SK-N-DZ (cell line): Measurements from ENCODE around the gene GGA1. TPM values are rescaled to one million over a fixed set of nuclear protein-coding genes. Genes with fewer than 3 reads are reported as not detected.

ENCODE experiments used
- DNase-seq: peaks from one replicate; pipeline ENCODE4 v3.0.0-alpha.2; 2015; ENCODE audit warnings: low spot score
- polyA plus RNA-seq, 2 experiments: library from polyadenylated mRNA; depleted of rRNA; stranded (reverse); fragments of >200 nt; gene quantifications; 2 replicates each; pipeline ENCODE4 v1.2.3, GENCODE V29; 2014

Gene GGA1, protein sequence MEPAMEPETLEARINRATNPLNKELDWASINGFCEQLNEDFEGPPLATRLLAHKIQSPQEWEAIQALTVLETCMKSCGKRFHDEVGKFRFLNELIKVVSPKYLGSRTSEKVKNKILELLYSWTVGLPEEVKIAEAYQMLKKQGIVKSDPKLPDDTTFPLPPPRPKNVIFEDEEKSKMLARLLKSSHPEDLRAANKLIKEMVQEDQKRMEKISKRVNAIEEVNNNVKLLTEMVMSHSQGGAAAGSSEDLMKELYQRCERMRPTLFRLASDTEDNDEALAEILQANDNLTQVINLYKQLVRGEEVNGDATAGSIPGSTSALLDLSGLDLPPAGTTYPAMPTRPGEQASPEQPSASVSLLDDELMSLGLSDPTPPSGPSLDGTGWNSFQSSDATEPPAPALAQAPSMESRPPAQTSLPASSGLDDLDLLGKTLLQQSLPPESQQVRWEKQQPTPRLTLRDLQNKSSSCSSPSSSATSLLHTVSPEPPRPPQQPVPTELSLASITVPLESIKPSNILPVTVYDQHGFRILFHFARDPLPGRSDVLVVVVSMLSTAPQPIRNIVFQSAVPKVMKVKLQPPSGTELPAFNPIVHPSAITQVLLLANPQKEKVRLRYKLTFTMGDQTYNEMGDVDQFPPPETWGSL
- 57.2 and 63.0 TPM in 2 replicates for polyA plus RNA-seq (2014; cell fraction: cytosol; rRNA removed)
- 150 and 184 TPM in 2 replicates for polyA plus RNA-seq (2014; cell fraction: nucleus; rRNA removed)

DNA sequence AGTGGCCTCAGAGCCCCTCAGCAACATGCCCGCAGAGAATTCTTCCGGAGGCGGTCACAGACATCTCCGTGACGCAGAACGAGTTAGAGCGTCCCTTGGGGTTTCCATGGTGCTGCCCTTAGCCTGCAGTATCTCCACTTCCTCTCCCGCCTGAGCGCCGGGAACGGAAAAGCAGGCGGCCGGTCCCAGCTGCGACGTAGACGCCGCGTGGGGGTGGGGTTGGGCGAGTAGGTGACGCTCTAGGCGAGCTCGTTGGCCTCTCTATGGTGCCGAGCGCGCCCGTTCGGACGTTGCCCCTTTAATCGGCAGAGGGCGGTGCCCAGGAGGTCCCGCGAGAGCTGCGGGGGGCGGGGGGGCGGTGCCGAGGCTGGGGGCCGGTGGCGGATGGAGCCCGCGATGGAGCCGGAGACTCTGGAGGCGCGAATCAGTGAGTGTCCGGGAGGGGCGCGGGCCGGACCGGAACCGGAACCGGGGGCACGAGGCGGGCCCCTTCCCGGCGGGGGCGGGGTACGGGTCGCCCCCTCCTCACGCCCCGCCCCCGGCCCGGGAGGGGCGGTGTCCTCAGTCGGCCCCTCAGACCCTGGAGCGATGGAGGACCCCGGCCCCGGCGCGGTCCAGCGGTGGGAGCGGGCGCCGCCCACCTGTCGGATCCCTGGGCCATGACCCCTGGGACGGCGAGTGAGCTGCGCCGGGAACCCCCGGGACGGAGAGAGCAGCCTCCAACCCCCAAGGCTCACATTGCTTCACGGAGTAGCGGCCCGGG is at the start of gene GGA1:
GGA1 (plus strand) TSS at position 358 of the 763 bp plus-strand sequence; CDS start at position 385, 27 bp downstream.
- DNase-seq = peak; percentile 98

DNA sequence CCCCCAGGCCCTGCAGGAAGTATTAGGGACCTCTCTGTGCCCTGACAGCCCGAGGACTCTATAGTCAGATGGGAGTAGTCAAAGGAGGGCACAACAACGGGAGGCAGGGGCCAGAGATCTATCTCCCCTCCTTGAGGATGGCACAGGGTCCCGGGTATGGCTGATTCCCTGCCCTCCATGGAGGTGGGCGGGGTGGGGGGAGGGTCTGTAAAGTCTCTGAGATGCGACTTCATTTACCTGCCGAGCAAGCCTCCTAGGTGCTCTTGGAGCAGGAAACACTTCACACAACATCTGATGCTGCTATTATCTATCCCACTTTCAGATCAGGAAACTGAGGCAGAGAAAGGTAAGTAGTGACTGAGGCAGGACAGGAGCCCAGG is 49.1 kb upstream of the GGA1 start:
- DNase-seq = no peak

DNA sequence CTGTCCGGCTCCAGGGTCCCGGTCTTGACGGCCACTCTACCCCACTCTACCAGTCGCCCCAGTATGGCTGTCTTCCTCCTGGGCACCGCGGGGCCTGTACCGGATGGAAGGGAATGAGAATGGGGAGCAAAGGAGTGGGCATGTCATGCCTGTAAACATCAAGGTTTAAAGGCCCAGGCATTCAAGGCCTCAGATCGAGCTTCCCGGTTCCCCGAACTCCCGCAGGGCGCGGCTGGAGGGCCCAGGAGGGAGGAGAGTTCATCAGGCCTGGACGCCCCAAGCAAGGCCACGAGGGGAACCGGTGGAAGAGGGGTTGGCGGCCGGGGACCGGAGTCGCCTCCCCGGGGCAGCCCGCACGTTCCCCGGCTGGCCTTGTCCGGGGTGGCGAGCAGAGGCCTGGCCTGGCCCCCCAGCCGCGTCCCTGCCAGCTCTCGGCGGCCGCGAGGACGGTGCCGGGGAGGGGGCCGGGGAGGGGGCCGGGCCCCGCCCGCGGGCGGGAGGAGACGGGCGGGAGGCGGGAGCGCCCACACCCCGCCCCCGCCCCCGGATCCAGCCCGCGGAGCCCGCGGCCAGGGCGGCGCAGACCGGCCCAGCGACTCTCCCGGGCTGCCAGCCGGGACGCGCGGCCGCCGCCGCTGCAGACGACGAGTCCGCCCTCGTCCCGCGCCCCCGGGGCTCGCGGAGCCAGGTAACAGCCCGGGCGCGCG is 48.6 kb upstream of the GGA1 start, which contains the start of gene CDC42EP1:
CDC42EP1 (plus strand) TSS at position 580 of the 707 bp plus-strand sequence. CDS start 5,870 bp downstream, outside the sequence.
- DNase-seq = no peak

DNA sequence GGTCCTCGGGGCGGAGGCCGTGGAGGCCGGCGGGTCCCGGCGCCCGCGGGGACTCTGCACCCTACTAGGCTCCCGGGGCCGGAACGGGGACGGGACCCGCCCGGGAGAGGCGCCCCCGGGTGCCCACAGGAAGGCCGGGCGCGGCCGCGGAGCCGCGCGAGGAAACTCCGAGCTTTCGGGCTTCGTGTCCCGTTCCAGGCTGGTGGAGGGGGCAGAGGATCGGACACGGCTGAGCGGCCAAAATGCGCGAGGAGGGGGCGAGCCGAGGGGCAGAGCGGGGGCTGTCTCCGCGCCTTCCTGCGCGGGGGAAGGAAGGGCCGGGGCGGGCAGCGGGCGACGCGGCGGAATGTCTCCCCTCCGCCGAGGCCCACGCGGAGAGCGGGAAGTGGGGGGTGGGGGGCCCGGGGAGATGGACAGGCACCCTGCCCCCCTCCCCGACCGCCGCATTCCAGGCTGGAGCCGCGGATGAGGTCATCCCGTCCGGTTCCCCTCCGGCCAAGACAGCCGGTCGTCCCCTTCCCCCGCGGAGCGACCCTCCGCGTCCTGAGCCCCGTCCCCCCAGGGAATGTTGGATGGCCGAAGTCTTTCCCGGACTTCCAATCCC is 47.9 kb upstream of the GGA1 start:
- DNase-seq = no peak

DNA sequence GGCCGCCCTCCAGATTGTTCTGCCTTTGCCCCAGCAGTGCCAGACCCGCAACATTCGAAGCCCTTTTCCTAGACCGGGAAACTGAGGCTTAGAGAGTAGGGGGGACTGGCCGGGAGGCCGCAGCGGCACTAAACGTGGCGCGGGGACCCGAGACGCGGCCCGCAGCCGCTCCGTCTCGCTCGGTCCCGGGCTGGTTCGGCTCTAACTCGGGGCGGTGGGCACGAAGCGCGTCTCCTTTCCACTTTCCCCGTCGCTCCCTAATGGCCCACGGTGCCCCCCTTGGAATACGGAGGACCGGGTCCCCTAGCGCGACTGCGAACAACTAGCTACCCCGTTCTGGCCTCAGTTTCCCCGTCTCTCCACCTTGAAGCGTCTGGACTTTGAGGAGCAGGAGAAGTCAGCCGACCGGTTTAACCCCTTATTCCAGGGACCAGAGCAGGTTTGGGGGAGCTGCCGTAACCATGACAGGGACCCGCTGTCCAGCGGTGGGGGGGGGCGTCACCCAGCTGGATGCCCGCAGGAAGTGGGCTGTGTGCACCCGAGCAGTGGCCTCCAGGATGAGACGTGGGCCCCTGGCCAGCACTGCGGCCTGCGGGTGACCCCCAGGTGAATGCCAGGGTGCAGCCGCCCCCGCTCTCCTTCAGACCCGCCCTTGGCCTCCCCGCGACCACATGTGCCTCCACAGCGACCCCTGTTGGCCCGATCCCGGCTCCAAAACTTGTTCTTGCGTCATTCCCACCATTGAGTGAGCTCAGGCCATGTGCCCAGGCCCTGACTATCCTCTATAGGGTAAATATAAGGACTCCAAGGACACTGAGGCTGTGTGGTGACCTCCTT is 47.2 kb upstream of the GGA1 start:
- DNase-seq = peak; percentile 35

DNA sequence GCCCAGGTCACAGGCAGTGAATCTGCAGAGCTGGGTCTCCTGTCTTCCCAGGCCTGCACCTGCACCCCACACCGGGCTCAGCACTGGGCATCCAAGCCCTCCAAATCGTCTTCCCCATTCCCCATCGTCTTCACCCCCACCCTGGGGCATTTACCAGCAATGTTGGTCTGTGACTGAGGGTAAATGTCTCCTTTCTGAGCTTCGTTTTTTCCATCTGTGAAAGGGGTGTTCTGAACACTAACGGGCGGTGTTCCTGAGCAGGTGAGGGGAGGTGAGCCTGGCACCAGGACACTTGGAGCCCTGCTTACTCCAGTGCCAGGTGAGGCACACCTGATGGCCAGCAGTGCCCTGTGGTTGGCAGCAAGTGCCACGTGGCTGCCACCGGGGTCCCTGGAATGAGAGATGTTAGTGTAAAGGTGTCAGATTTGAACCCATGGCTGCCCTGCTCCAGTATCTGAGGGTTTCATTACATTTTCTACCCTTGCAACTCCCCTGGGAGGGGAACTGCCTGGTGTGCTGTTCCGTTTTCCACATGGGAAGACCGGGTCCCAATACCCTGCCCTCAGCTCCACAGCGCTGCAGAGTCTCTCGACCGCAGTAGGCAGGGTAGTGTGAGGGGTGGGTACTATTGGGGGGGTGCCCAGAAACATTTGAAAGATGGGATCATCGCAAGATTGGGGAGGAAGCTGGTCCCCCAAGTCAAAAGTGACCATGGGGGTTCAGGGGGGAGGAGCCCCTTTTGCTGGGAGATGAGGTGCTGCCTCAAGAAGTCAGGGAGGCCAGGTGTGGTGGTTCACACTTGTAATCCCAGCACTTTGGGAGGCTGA is 46.4 kb upstream of the GGA1 start:
- no peak for DNase-seq

DNA sequence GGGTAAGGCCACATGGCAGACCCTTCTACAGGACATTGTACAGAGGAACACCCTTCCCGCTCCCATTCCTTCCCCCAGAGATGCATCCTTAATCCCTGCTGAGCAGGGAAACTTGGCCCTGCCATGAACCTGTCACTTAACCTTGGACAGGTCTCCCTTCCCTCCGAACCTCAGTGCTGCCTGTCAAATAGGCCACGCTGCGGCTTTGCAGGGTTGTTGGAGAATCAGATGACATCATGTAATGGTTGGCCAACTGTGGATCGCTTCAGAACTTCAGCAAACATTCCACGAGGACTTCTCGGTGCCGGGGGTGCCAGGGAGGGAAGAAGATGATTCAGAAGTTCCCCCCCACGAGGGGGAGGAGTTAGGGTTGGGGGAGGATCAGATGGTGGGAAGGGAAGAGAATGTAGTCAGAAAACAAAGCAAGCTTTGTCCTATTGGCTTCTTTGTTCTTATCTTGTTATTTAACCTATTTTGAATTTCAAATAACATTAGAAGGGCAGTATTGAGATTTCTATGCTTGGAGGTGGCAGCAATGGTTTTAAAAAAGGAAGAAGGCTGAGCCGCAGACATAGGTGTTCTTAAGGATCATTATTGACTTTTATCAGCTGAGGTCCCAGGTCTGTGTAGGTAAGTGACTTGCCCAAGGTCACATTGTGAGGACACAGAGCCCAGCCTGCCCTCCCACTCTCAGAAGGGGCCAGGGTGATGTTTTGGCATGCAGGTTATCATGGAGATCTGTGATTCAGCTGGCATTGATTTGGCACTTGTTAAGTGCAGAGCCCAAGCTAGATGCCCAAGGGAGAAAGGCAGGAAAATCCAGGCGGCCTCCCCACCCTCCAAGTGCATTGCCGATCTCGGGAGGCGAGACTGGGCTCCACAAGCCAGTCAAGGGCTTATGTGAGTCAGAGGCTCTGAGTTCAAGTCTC is 45.2 kb upstream of the GGA1 start:
- no peak for DNase-seq

DNA sequence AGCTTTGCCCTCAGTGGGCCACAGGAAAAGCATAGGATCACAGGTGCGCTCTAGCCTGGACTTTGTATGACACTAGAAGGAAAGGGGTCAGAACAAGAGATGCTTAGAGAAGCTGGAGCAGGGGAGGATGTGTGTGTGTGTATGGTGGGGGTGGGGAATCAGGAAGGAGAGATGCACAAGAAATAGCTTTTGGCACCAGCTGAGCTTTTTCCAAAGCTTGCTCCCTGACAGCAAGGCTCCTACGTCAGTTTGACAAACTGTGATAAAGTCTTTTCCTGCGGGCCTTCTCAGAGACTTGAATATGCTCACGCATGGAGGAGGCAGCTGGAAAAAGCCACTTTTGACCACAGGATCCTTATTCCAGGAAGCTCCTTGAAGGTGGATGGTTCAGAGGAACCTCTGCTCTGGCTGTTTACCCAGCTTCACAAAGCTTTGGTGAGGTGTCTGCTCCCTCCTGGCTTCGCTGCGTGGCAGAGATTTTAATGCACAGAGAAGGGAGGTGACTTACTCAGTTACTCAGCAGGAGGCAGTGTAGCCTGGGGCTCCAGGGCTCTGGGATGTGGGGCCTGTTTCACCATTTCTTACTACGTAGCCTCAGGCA is 44.4 kb upstream of the GGA1 start:
- DNase-seq = no peak

DNA sequence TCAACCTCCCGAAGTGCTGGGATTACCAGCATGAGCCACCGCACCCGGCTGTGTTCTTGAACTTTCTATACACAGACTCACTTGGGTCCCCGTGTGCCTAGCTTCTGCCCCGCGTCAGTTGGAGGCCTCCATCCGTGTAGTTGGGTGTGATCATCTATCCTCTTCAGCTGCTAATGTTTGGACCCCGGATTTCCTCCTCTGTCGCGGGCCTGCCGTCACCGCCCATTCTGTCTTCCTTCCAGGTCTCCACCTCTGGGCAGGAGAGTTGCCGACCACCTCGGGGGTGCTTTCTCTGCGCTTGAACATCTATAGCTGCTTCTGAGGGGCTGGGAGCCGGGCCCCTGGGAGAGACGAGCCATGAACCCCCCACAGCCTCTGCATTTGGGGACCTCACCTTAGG is 42.8 kb upstream of the GGA1 start:
- DNase-seq = no peak

DNA sequence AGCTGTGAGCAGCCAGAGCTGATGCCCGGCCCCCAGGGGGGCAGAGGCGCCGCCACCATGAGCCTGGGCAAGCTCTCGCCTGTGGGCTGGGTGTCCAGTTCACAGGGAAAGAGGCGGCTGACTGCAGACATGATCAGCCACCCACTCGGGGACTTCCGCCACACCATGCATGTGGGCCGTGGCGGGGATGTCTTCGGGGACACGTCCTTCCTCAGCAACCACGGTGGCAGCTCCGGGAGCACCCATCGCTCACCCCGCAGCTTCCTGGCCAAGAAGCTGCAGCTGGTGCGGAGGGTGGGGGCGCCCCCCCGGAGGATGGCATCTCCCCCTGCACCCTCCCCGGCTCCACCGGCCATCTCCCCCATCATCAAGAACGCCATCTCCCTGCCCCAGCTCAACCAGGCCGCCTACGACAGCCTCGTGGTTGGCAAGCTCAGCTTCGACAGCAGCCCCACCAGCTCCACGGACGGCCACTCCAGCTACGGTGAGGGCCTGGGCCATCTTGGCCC is 42.3 kb upstream of the GGA1 start:
- DNase-seq = no peak

DNA sequence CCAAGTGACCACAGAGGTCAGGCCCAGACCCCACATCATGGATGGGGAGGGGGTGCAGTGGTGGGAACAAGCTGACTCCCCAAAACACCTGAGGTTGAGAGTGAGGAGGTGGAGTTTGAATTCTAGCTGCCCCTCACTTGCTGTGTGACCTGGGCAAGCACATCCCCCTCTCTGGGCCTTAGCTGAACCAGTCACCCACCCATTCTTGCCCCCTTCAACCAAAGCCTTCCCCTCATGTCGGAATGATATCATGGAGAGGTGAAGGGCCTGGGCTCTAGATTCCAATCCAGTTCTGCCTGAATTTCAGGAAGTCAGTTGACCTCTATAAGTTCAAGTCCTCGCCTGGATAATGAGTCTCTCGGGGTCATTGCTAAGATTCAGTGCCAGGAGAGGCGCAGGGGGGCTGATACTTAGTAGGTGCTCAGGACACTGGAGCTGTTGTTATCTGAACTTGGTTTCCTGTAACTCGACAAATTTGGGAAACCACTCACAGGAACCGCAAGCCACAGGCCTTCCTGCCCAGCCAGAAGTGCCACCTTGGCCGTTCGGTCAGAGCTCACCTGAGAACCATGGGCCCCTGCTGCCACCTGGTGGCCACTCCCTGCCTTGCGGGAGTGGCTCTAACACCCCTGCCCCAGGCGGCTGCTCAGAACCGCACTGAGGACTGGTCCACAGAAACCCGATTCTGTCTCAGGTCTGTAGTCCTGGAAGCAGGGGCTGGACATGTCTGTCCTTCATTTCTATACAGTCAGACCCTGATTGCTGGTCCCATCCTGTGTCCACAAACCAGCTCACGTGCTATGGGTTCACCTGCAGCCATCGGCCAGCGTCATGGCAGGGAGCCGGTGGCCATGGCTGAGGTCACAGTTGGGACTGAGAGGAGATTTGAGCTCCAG is 41.5 kb upstream of the GGA1 start:
- DNase-seq = peak; percentile 59

DNA sequence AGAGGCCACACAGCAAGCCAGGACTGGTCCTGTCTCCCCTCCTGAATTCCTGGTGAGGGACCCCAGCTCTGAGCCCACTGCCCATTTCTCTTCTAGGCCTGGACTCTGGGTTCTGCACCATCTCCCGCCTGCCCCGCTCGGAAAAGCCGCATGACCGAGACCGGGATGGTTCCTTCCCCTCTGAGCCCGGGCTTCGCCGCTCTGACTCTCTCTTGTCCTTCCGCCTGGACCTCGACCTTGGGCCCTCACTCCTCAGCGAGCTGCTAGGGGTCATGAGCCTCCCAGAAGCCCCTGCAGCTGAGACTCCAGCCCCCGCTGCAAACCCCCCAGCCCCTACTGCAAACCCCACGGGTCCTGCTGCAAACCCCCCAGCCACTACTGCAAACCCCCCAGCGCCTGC is 40.6 kb upstream of the GGA1 start:
- DNase-seq = no peak

DNA sequence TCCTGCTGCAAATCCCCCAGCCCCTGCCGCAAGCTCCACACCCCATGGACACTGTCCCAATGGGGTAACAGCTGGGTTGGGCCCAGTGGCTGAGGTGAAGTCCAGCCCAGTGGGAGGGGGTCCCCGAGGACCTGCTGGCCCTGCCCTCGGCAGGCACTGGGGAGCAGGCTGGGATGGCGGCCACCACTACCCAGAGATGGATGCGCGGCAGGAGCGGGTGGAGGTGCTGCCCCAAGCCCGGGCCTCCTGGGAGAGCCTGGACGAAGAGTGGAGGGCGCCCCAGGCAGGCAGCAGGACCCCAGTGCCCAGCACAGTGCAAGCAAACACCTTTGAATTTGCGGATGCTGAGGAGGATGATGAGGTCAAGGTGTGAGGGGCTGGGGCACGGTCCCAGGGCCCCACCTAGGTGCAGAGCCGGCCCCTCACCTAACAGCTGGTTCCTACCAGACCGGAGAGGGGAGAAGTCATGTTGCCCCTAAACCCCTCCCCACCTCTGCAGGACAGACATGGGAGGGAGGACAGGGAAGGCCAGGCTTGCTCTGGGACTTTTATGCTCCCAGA is 40.1 kb upstream of the GGA1 start:
- no peak for DNase-seq

DNA sequence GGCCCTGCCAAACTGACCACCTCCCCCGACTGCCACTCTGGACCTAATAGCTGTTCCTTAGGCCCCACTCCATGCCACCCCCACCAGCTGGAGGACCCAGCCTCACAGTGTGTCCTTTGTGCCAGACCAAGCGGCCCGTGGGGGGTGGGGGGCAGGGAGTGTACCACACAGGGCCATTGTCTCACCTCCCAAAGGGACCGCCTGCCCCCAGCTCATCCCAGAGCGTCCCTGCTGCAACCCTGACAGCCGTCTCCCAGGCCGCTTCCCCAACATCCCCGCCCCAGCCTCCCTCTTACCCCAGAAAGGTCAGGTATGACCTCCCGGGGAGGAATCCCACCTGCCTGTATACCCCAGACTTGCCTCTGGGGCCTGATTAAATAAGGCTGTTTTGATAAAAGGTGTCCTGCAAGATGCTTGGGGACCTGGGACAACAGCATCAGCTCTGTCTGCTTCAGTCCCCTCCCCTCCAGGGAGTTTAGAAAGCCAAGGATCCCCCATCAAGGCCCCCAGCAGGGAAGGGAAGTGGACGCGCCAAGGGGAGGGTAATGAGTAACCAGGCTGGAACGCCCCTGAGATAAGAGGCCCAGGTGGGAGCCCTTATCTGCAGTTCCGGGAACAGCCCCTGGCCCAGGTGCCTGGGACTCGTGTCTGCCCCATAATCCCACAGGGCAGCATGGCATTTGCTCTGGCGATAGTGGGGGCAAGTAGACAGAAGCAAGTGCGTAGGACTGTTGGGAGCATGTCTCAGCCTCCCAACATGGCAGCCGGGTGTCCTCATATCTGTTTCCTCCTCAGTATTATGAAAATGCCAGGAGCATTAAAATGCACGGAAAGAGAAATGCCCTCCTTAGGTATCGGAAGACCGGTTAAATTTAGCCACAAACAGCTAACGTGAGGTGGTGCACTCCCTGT is 39.4 kb upstream of the GGA1 start:
- DNase-seq = no peak
